ENCODE measurements around the gene NME7.
"Not testable (repeated sequence)": the region's sequence is repeated elsewhere in the genome, so short reads cannot be mapped to it uniquely, and the experiment has no call there.

NME7 gene, protein sequence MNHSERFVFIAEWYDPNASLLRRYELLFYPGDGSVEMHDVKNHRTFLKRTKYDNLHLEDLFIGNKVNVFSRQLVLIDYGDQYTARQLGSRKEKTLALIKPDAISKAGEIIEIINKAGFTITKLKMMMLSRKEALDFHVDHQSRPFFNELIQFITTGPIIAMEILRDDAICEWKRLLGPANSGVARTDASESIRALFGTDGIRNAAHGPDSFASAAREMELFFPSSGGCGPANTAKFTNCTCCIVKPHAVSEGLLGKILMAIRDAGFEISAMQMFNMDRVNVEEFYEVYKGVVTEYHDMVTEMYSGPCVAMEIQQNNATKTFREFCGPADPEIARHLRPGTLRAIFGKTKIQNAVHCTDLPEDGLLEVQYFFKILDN

GRCh38 chr1:169367686-169368405 lies at the start of gene NME7, which contains the start of gene BLZF1:
TSS of gene NME7 (minus strand) at chr1:169367797. CDS start at chr1:169367710, 87 bp downstream.
TSS of gene BLZF1 (plus strand) at chr1:169368195. CDS start at chr1:169369523, 1,328 bp downstream.
- DNase-seq: peak; percentile 97 to 100 (median 99)

DNA sequence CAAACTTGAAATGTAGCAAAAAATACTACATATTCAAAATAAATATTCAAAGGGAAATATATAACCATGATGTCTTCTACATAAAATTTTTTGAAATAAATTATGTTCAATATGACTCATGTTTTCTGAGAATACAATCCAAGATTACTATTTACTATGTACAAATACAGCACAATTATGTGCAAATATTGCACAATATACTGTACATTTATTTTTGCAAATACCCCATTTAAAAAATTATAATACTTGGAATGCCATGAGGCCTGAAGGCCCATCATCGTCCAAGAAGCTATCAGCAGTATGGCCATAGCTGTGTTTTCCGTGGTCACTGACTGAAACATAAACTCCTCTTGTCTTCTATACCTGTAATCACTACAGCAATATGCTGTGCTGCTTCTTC lies 47.4 kb upstream of the NME7 start:
- DNase-seq: no peak

- not testable (repeated sequence) for DNase-seq
Measured at GRCh38 chr1:169408340-169408739, 40.7 kb upstream of the NME7 start.

DNA sequence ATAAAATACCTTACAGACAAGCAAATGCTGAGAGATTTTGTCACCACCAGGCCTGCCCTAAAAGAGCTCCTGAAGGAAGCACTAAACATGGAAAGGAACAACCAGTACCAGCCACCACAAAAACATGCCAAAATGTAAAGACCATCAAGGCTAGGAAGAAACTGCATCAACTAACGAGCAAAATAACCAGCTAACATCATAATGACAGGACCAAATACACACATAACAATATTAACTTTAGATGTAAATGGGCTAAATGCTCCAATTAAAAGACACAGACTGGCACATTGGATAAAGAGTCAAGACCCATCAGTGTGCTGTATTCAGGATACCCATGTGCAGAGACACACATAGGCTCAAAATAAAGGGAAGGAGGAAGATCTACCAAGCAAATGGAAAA lies 35.0 kb upstream of the NME7 start:
- DNase-seq: not testable (repeated sequence)

- DNase-seq: no peak
Measured at GRCh38 chr1:169395955-169396354, 28.4 kb upstream of the NME7 start.

DNA sequence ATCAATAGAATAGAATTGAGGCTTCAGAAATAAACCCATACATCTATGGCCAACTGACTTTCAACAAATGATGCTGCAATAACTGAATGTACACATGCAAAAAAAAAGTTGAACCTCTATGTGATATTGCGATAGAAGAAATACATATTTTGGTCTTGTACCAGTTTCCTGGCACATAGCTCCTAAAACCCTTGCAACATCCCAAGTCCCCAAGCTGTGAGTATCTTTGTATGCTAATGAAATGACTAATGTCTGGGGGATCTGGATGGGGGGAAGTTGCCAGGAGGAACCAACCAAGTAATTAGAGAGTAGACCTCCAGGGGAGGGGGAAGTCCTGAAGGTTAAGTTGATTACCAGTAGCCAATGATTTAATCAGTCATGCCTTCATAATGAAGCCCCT lies 24.8 kb upstream of the NME7 start:
- no peak for DNase-seq

- no peak for DNase-seq
Measured at GRCh38 chr1:169390303-169390702, 22.7 kb upstream of the NME7 start.

DNA sequence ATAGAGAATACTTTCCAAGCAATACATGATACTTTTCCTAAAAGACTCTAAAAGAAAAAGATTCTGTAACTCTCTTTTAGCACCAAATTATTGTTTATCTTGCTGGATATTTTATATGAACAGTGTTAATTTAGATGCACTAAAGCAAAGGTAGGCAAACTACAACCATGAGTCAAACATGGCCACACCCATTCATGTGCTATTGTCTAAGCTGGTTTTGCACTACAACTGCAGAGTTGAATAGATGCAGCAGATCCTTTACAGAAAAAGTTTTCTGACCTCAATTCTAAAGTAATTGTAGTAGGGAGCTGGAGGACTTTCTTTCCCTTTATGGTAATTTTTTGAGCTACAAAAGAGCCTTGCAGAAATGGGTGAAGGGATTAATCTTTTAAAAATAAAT lies 19.8 kb upstream of the NME7 start:
- DNase-seq: no peak

DNA sequence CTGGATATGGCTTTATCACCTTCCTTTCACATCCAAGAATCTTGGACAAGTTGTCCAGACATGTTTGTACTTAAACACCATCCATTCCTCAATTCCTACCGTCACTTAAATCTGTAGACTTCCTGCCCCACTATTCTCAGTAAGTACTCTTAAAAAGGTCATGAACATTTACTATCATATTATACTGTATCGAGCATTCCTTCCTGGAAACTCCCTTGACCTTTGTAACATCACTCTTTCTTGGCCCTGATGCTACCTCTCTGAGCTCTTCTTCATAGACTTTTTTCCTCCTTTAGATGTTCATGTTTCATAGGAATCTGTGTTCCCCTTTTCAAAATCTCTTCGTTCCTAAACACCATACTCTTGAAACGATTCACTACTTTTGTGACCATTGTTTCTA lies 15.9 kb upstream of the NME7 start:
- no peak for DNase-seq

DNA sequence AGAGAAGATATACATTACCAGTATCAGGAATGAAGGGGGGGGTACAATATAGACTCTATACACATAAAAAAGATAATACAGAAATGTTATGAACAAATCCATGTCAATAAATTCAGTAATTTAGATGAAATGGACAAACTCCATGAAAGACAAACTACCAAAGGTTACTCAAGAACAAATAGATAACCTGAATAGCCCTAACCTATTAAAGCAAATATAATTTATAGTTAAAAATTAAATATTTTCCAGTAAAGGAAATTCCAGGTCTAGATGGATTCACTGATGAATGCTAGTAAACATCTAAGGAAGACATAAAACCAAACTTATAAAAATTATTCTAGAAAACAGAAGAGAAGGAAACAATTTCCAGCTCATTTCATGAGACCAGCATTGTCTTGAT lies 13.6 kb upstream of the NME7 start:
- no peak for DNase-seq

- DNase-seq: no peak
Measured at GRCh38 chr1:169371404-169371803, 3.8 kb upstream of the NME7 start.

GRCh38 chr1:169368406-169368769 lies 791 bp upstream of the NME7 start:
- DNase-seq: peak; percentile 45 to 68 (median 58)

DNA sequence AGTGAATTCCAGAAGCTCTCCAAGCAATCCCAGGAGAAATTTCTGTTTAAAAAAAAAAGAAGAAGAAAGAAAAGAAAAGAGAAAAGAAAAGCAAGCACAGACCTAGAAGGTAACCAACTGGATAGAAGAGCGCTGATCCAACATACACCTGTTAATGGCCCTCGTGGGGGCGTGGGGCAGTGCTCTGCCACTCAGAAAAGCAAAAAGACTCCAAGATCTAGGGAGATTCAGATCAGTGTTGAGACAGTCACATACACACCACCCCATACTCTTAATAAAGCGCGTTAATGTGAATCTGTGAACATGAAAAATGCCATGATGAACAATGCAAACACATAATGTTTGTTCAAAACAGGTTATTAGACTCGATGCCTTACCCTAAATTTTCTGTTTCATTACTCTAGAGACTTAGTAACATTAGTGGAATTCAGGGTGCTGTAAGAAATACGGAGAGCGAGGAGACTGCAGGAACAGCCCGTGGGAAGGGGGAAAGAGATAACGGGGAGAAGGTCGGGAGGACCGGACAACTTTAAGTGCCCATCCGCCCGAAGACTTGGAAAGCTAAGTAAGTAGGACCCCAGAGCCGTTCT lies 406 bp downstream of the NME7 start:
- peak in 2 of 3 experiments; percentile 38 to 55 for DNase-seq

GRCh38 chr1:169364948-169365347 lies 2.6 kb downstream of the NME7 start:
- no peak for DNase-seq

DNA sequence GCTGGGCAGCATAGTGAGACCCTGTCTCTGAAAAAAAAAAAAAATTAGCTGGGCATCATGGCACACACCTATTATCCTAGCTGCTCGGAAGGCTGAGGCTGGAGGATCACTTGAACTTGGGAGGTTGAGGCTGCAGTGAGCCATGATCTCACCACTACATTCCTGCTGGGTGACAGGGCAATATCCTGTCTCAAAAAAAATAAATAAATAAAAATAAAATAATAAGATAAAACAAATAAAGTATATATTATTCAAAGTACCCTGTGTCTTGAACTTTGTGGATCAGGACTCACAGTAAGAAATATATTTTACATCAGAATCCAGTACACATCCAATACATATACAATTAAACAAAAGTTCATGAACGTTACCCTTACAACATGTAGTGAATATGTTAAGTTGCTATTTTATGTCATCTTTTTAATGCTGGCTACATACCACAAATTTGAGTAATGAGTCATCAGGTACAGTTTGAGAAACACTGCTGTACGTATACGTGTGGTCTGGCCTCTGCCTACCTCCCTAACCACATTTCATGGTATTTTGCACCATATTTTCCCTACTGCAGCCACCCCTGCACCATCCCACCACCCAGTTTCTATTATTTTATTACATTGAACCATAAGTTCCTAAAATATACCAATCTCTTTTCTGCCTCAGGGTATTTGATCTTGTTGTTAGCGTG lies 4.4 kb downstream of the NME7 start:
- no peak for DNase-seq

DNA sequence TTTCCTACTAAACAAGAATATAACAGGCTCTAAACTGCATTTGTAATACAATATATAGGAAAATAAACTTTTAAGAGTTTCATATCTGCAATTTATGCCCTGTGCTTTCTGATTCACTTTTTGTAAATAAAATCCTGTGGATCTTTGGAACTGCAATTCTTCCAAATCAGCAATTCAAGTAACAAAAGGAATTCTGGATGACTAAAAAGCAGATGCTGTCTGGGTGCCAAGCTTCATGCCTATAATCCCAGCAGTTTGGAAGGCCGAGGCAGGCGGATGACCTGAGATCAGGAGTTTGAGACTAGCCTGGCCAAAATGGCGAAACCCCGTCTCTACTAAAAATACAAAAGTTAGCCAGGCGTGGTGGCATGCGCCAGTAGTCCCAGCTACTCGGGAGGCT lies 6.3 kb downstream of the NME7 start:
- no peak for DNase-seq

DNA sequence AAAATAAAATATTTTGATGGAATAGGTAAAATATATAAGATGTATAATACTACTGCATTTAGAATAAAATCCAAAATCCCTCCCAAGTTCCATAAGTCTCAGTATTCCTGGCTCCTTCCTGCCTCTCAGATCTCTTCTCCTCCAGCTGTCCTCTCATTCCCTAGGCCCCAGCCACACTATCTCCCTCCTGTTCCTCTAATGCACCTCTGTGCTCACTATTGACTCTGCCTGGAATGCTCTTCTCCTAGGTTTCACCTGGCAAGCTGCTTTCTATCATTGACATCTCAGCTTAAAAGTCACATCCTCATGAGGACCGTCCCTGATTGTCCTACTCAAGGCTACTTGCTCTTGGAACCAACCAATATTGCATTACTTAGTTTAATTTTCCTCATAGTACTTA lies 7.2 kb downstream of the NME7 start:
- no peak for DNase-seq

GRCh38 chr1:169348383-169349036 lies 19.1 kb downstream of the NME7 start:
- peak; percentile 10 to 89 (median 83) for DNase-seq

DNA sequence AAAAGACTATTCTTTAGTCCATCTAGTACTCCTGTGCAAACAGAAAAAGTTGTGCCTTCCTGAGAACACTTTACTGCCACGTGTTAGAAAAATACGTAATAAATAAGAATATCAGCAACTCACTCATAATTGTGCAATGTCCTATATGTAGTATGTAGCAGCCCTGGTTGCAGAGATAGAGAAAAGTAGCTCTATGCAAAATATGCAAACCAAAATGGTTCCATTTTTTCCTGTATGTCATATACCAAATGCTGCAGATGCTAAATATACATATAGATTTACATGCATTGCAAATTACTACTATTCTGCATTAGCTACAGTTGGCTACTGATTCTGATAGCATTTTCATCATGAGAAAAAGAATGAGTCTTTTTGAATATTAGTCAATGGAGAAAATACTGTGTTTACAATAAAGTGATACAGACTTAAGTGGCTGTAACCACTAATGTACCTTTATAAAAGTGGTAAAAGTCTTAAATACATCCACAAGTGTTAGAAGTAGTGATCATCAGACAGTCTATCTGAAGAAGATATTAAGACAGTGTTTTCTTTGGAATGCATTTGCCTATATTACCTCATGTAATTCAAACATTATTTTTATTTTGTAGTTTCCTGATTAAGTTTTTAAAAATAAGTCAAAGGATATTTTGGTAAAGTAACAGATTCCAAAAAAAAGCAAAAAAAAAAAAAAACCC lies 19.8 kb downstream of the NME7 start:
- DNase-seq: no peak

DNA sequence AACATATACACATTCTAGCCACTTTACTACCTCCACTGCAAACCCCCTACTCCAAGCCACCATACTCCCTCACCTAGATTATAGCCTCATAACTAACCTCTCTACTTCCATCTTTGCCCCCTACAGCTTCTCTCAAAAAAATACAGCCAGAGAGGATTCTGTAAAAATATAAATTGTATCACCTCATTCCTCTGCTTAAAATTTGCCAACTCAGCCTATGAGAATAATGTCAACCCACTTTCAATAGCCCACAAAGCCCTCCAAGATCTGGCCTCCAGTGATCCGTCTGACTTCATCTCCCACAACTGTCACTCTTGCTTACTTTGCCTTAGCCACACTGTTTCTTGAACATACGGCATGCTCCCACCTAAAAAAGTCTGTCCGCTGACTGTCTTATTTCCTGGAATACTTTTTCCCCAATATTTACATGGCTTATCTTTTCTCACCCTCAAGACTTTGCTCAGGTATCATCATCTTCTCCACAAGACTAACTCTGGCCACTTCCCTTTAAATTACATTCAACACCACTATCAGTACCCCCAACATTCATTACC lies 21.5 kb downstream of the NME7 start:
- DNase-seq: no peak

DNA sequence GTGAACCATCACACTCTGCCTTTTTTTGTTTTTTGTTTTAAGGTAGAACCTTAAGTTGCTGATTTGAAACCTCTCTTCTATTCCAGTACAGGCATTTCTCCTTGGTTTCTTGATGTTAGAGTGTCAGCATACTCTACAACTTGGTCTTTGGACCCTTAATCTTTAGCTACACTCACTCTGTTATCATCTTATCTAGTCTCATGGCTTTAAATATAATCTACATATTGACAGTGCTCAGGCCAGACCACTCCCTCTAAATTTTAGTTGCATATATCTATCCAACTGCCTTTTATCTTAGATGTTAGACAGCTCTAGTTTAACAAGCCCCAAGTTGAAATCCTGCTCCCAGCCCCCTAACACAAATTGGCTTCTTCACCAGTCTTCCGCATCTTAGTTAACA lies 22.1 kb downstream of the NME7 start:
- no peak for DNase-seq

- not testable (repeated sequence) for DNase-seq
Measured at GRCh38 chr1:169342096-169342495, 25.5 kb downstream of the NME7 start.

Measured in NCI-H1417 (cell line).